Measurements from ENCODE around the gene ANKRD55. TPM values are rescaled to one million over a fixed set of nuclear protein-coding genes. Genes with fewer than 3 reads are reported as not detected.
"Not testable (repeated sequence)": the region's sequence is repeated elsewhere in the genome, so short reads cannot be mapped to it uniquely, and the experiment has no call there.

Gene ANKRD55
- total and polyA plus RNA-seq, 5 donors from 2014 or later = 4.1 to 9.0 (median 5.7) TPM

- H3K27ac Mint-ChIP-seq = no peak overlapping the region
- ATAC-seq (ENCODE audit: low read depth in 2 of 2) (no peak), DNase-seq (no peak)
- Histone ChIP-seq H3K4me1 (ENCODE audit: control insufficient read depth, insufficient read depth, low read length, poor library complexity, severe bottlenecking) (no peaks in the 10 kb centered on the region), H3K27me3 (ENCODE audit: control insufficient read depth, insufficient read depth, low read length) (no peaks in the 10 kb centered on the region), H3K4me3 (ENCODE audit: low read depth, low read length) (no peak overlapping the region), H3K9me3 (ENCODE audit: control insufficient read depth in 2 of 2, low read length in 2 of 2) (peaks cover 0 to 7% of the 10 kb centered on the region in 2 experiments), H3K27ac (ENCODE audit: insufficient read depth, low read length, poor library complexity, severe bottlenecking) (no peak overlapping the region), H3K36me3 (ENCODE audit: control insufficient read depth, insufficient read depth, low read length) (no peaks in the 10 kb centered on the region)
- H3K4me3 Mint-ChIP-seq = no peak overlapping the region
- H3K9me3 Mint-ChIP-seq = peaks cover 0 to 7% (median 6%) of the 10 kb centered on the region in 7 donors
- peaks cover 5% of the 10 kb centered on the region for H3K27me3 Mint-ChIP-seq
- no peaks in the 10 kb centered on the region for H3K36me3 Mint-ChIP-seq
- H3K4me1 Mint-ChIP-seq = no peaks in the 10 kb centered on the region
Measured at GRCh38 chr5:56244627-56245026, 11.5 kb upstream of the ANKRD55 start.

GRCh38 chr5:56242271-56242670 lies 9.1 kb upstream of the ANKRD55 start:
- H3K9me3 Mint-ChIP-seq; H3K36me3 Mint-ChIP-seq; DNase-seq; H3K4me1 Mint-ChIP-seq; H3K27ac ChIP-seq (ENCODE audit: insufficient read depth, low read length, poor library complexity, severe bottlenecking); H3K4me1 ChIP-seq (ENCODE audit: control insufficient read depth, insufficient read depth, low read length, poor library complexity, severe bottlenecking); H3K4me3 ChIP-seq (ENCODE audit: low read depth, low read length); H3K27ac Mint-ChIP-seq; H3K4me3 Mint-ChIP-seq; ATAC-seq (ENCODE audit: low read depth in 2 of 2); H3K36me3 ChIP-seq (ENCODE audit: control insufficient read depth, insufficient read depth, low read length); H3K27me3 ChIP-seq (ENCODE audit: control insufficient read depth, insufficient read depth, low read length); H3K9me3 ChIP-seq (ENCODE audit: control insufficient read depth in 2 of 2, low read length in 2 of 2): not testable (repeated sequence)
- peaks cover 16% of the 10 kb centered on the region for H3K27me3 Mint-ChIP-seq

GRCh38 chr5:56232538-56232937 lies 592 bp downstream of the ANKRD55 start:
- no peak for ATAC-seq (ENCODE audit: low read depth in 2 of 2)

GRCh38 chr5:56230576-56230975 lies 2.6 kb downstream of the ANKRD55 start:
- Histone ChIP-seq H3K4me3 (ENCODE audit: low read depth, low read length) (no peak overlapping the region), H3K27me3 (ENCODE audit: control insufficient read depth, insufficient read depth, low read length) (peaks cover 8% of the 10 kb centered on the region), H3K4me1 (ENCODE audit: control insufficient read depth, insufficient read depth, low read length, poor library complexity, severe bottlenecking) (no peaks in the 10 kb centered on the region), H3K27ac (ENCODE audit: insufficient read depth, low read length, poor library complexity, severe bottlenecking) (no peak overlapping the region), H3K9me3 (ENCODE audit: control insufficient read depth in 2 of 2, low read length in 2 of 2) (no peaks in the 10 kb centered on the region), H3K36me3 (ENCODE audit: control insufficient read depth, insufficient read depth, low read length) (no peaks in the 10 kb centered on the region)
- Mint-ChIP-seq H3K27ac (no peak overlapping the region), H3K27me3 (peaks cover 17% of the 10 kb centered on the region), H3K9me3 (peaks cover 0 to 11% (median 5%) of the 10 kb centered on the region in 7 donors), H3K4me1 (peaks cover 8 to 17% (median 12%) of the 10 kb centered on the region in 4 donors), H3K36me3 (no peaks in the 10 kb centered on the region), H3K4me3 (no peak overlapping the region)
- ATAC-seq (ENCODE audit: low read depth in 2 of 2) = no peak
- no peak for DNase-seq

More at GRCh38 chr5:56232538-56232937, 592 bp downstream of the ANKRD55 start:
- DNase-seq = no peak
- Mint-ChIP-seq H3K36me3 (no peaks in the 10 kb centered on the region), H3K4me1 (peaks cover 0 to 10% (median 2%) of the 10 kb centered on the region in 4 donors), H3K27ac (no peak overlapping the region), H3K4me3 (no peak overlapping the region), H3K9me3 (peaks cover 0 to 5% (median 0%) of the 10 kb centered on the region in 7 donors), H3K27me3 (peaks cover 29% of the 10 kb centered on the region)
- Histone ChIP-seq H3K36me3 (ENCODE audit: control insufficient read depth, insufficient read depth, low read length) (no peaks in the 10 kb centered on the region), H3K9me3 (ENCODE audit: control insufficient read depth in 2 of 2, low read length in 2 of 2) (no peaks in the 10 kb centered on the region), H3K27me3 (ENCODE audit: control insufficient read depth, insufficient read depth, low read length) (peaks cover 8% of the 10 kb centered on the region), H3K4me1 (ENCODE audit: control insufficient read depth, insufficient read depth, low read length, poor library complexity, severe bottlenecking) (no peaks in the 10 kb centered on the region), H3K4me3 (ENCODE audit: low read depth, low read length) (no peak overlapping the region), H3K27ac (ENCODE audit: insufficient read depth, low read length, poor library complexity, severe bottlenecking) (no peak overlapping the region)

GRCh38 chr5:56229111-56229510 lies 4.0 kb downstream of the ANKRD55 start:
- no peak for DNase-seq
- H3K9me3 Mint-ChIP-seq = peaks cover 0 to 22% (median 7%) of the 10 kb centered on the region in 7 donors
- no peak overlapping the region for H3K27ac Mint-ChIP-seq

GRCh38 chr5:56228631-56229030 lies 4.5 kb downstream of the ANKRD55 start:
- Histone ChIP-seq H3K4me3 (ENCODE audit: low read depth, low read length) (no peak overlapping the region), H3K9me3 (ENCODE audit: control insufficient read depth in 2 of 2, low read length in 2 of 2) (no peaks in the 10 kb centered on the region), H3K4me1 (ENCODE audit: control insufficient read depth, insufficient read depth, low read length, poor library complexity, severe bottlenecking) (no peaks in the 10 kb centered on the region), H3K36me3 (ENCODE audit: control insufficient read depth, insufficient read depth, low read length) (no peaks in the 10 kb centered on the region), H3K27ac (ENCODE audit: insufficient read depth, low read length, poor library complexity, severe bottlenecking) (no peak overlapping the region), H3K27me3 (ENCODE audit: control insufficient read depth, insufficient read depth, low read length) (peaks cover 6% of the 10 kb centered on the region)
- Mint-ChIP-seq H3K4me1 (peaks cover 8 to 24% (median 20%) of the 10 kb centered on the region in 4 donors), H3K27ac (no peak overlapping the region), H3K9me3 (peaks cover 0 to 27% (median 8%) of the 10 kb centered on the region in 7 donors), H3K36me3 (no peaks in the 10 kb centered on the region), H3K27me3 (peaks cover 17% of the 10 kb centered on the region), H3K4me3 (no peak overlapping the region)
- DNase-seq = no peak
- no peak for ATAC-seq (ENCODE audit: low read depth in 2 of 2)

More at GRCh38 chr5:56229111-56229510, 4.0 kb downstream of the ANKRD55 start:
- ATAC-seq (ENCODE audit: low read depth in 2 of 2) = no peak
- no peaks in the 10 kb centered on the region for H3K9me3 ChIP-seq (ENCODE audit: control insufficient read depth in 2 of 2, low read length in 2 of 2)
- peaks cover 17% of the 10 kb centered on the region for H3K27me3 Mint-ChIP-seq
- peaks cover 6% of the 10 kb centered on the region for H3K27me3 ChIP-seq (ENCODE audit: control insufficient read depth, insufficient read depth, low read length)
- no peak overlapping the region for H3K27ac ChIP-seq (ENCODE audit: insufficient read depth, low read length, poor library complexity, severe bottlenecking)
- H3K36me3 ChIP-seq (ENCODE audit: control insufficient read depth, insufficient read depth, low read length) = no peaks in the 10 kb centered on the region
- H3K36me3 Mint-ChIP-seq = no peaks in the 10 kb centered on the region
- H3K4me1 ChIP-seq (ENCODE audit: control insufficient read depth, insufficient read depth, low read length, poor library complexity, severe bottlenecking) = no peaks in the 10 kb centered on the region
- no peak overlapping the region for H3K4me3 ChIP-seq (ENCODE audit: low read depth, low read length)
- no peak overlapping the region for H3K4me3 Mint-ChIP-seq
- peaks cover 8 to 23% (median 20%) of the 10 kb centered on the region in 4 donors for H3K4me1 Mint-ChIP-seq

- ATAC-seq (ENCODE audit: low read depth in 2 of 2) (no peak), DNase-seq (no peak)
- peaks cover 0 to 31% (median 9%) of the 10 kb centered on the region in 7 donors for H3K9me3 Mint-ChIP-seq
- H3K27me3 Mint-ChIP-seq = peaks cover 8% of the 10 kb centered on the region
- H3K36me3 ChIP-seq (ENCODE audit: control insufficient read depth, insufficient read depth, low read length) = no peaks in the 10 kb centered on the region
- peaks cover 8 to 24% (median 20%) of the 10 kb centered on the region in 4 donors for H3K4me1 Mint-ChIP-seq
- H3K27ac ChIP-seq (ENCODE audit: insufficient read depth, low read length, poor library complexity, severe bottlenecking) = no peak overlapping the region
- H3K27me3 ChIP-seq (ENCODE audit: control insufficient read depth, insufficient read depth, low read length) = peaks cover 2% of the 10 kb centered on the region
- no peaks in the 10 kb centered on the region for H3K36me3 Mint-ChIP-seq
- H3K27ac Mint-ChIP-seq = peak overlapping the region in 1 of 3 donors; percentile 90
- no peaks in the 10 kb centered on the region for H3K4me1 ChIP-seq (ENCODE audit: control insufficient read depth, insufficient read depth, low read length, poor library complexity, severe bottlenecking)
- no peak overlapping the region for H3K4me3 ChIP-seq (ENCODE audit: low read depth, low read length)
- H3K4me3 Mint-ChIP-seq = no peak overlapping the region
- H3K9me3 ChIP-seq (ENCODE audit: control insufficient read depth in 2 of 2, low read length in 2 of 2) = no peaks in the 10 kb centered on the region
Measured at GRCh38 chr5:56227691-56228090, 5.4 kb downstream of the ANKRD55 start.

GRCh38 chr5:56223298-56223697 lies 9.8 kb downstream of the ANKRD55 start:
- DNase-seq; H3K27me3 Mint-ChIP-seq; H3K36me3 Mint-ChIP-seq; H3K9me3 ChIP-seq (ENCODE audit: control insufficient read depth in 2 of 2, low read length in 2 of 2); H3K4me1 ChIP-seq (ENCODE audit: control insufficient read depth, insufficient read depth, low read length, poor library complexity, severe bottlenecking); H3K27ac ChIP-seq (ENCODE audit: insufficient read depth, low read length, poor library complexity, severe bottlenecking); H3K4me3 Mint-ChIP-seq; H3K4me3 ChIP-seq (ENCODE audit: low read depth, low read length); ATAC-seq (ENCODE audit: low read depth in 2 of 2); H3K27ac Mint-ChIP-seq; H3K36me3 ChIP-seq (ENCODE audit: control insufficient read depth, insufficient read depth, low read length); H3K27me3 ChIP-seq (ENCODE audit: control insufficient read depth, insufficient read depth, low read length): not testable (repeated sequence)
- Mint-ChIP-seq H3K9me3 (peaks cover 5 to 62% (median 20%) of the 10 kb centered on the region in 7 donors), H3K4me1 (peaks cover 16 to 52% (median 35%) of the 10 kb centered on the region in 4 donors)

Data from CD4-positive, CD25-positive, alpha-beta regulatory T cell (primary cell).